HS-27A (cell line): Measurements from ENCODE around the gene TMIGD3.
"Not testable (repeated sequence)": the region's sequence is repeated elsewhere in the genome, so short reads cannot be mapped to it uniquely, and the experiment has no call there.

ENCODE experiments used
- DNase-seq: peaks from one replicate; pipeline ENCODE4 v3.0.0-alpha.2; 2012; ENCODE audit warnings: low read depth, missing footprints

The TMIGD3 gene

DNA sequence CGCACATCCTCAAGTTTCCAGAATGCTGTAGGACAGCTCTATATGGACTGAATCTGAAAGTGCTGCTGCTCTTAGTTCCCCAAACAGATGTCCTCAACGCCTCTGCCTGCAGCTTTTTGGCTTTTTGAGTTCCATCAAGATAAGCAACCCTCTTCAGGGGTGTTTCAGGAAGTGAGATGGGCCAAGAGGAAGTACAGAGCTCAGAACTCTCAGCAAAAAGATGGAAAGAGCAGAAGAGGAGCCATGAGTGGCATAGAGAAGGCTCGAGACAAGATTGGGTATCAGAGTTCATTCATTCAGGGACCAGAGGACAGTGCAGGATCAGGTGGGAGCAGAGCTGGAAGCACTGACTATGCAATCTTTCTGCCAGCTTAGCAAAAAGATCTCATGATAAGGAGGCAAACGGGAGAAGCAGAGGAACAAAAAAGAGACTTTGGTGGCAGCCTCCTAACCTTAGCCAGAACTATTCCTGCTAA is at the start of gene TMIGD3, which contains the start of gene ADORA3:
TMIGD3 (minus strand) TSS at position 49 of the 476 bp plus-strand sequence. CDS start 279 bp downstream, outside the sequence.
ADORA3 (minus strand) TSS at position 49 of the 476 bp plus-strand sequence. CDS start 279 bp downstream, outside the sequence.
- no peak for DNase-seq

DNA sequence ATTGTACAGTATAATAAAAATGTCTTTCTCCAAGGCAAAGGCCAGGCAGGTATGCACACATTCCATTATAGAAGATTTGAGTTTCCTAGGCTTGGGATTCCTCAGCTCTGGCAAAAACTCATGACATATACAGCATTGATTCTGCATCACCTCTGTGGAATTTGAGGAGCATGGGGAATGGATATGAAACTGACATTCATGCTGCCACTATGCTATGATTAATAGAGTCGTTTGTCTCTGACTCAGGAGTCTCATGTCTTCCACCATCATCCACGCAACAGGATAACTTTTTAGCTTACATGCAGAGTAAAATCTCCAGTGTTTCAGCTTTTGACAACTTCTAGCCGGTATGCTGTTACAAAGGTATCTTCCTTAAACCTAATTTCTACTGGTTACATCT is 49.8 kb upstream of the TMIGD3 start:
- DNase-seq = peak; percentile 77

DNA sequence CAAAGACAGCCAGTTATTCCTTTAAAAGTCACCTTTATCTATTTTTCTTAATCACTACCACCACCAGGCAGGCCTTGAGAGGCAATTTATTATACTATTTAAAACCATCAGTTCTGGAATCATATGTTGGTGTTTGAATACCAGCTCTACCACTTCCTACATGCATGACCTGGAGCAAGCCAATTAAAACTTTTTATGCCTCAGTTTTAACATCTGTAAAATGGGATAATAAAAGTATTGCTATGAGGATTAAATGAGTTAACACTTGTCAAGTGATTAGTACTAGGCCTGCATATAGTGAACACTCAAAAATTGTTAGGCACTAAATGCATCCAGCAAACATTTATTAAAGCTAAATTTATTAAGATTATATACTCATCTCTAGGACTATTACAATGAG is 49.2 kb upstream of the TMIGD3 start:
- DNase-seq = no peak

DNA sequence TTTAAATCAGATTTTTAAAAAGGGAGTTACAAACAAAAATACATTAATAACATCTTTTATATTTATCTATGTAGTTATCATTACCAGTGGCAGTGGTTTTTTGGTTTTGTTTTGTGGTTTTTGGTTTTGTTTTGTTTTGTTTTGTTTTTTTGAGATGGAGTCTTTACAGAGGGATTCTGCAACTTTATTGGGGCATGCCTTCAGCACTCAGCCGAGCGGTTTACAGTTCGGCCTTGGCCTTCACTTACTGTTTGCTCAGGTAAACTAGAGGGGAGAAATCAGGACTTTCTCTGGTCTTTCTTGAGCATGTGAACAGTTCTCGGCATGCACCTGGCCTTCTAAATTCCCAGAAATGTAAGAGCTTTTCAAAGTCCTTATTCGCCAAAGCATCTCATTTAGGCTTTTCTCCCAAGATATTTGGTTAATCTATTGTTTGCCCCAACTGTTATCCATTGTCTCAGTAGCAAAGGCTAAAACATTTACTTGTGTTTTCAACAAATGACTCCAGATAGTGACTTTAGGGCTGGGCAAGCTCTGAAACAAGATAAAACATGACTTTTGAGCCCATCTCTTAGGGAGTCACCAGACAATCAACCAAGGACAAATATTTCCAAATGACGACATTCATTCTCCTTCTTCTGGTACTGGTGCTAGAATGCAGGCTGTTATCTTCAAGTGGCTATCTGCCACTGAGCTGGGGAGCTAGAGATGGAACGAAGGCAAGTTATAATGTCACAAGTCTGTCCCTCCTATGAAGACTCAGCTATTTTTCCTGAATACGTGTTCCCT is 48.4 kb upstream of the TMIGD3 start:
- DNase-seq = no peak

DNA sequence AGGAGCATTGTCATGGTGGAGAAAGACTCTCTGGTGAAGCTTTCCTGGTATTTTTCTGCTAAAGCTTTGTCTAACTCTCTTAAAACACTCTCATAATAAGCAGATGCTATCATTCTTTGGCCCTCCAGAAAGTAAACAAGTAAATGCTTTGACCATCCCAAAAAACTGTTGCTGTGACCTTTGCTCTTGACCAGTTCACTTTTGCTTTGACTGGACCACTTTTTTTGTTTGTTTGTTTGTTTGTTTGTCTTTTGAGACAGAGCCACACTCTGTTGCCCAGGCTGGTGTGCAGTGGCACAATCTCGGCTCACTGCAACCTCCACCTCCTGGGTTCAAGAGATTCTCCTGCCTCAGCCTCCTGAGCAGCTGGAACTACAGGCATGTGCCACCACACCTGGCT is 44.4 kb upstream of the TMIGD3 start:
- not testable (repeated sequence) for DNase-seq

DNA sequence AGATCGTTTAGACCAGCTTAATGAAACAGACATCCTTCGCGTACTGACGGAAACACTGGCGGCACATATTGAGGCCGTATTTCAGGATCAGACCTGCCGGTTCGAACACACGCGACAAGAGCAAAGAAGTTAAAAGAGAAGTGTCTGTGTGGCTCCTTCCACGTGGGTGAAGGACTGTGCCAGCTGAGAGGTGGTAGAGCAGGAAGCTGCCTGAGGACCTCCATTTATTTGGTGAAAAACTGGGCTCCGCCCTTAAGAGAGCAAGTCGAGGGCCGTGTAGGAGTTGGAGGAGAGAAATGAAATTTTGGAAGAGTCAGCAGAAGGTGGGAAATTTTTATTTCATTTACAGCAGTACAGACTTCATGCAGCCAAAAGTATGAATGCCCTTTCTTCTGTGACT is 38.8 kb upstream of the TMIGD3 start:
- no peak for DNase-seq

DNA sequence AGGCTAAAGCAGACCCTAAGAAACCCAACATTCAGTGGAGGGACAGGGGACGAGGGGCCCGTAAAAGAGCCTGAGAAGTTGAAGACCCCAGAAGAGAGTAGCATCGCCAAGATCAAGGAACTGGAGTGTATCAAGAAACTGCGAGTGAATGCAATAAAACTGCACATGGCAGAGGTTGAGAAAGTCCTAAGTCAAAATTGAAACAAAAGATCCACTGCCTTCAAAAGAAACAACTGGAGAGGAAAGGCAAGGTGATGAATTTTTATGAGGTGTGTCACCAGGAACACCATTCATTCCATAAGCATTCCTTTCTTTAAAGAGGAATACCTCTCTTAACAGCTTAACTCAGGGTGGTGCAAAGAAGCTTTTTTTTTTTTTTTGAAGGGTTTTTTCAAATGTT is 38.3 kb upstream of the TMIGD3 start:
- no peak for DNase-seq

DNA sequence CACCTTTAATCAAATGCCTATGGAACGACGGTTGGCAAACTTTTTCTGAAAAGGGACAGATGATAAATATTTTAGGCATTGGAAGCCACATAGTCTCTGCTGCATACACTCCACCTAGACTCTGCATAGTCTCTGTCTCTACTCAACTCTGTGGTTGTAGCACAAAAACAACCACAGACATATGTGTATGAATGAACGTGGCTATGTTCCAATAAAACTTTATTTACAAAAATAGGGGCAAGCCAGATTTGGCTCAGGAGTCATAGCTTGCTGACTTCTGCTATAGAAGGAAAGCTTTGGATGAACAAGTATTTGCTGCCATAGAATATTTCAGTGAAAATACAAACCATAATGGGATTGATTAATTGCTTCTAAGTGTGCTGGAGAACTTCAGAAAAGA is 37.5 kb upstream of the TMIGD3 start:
- no peak for DNase-seq

DNA sequence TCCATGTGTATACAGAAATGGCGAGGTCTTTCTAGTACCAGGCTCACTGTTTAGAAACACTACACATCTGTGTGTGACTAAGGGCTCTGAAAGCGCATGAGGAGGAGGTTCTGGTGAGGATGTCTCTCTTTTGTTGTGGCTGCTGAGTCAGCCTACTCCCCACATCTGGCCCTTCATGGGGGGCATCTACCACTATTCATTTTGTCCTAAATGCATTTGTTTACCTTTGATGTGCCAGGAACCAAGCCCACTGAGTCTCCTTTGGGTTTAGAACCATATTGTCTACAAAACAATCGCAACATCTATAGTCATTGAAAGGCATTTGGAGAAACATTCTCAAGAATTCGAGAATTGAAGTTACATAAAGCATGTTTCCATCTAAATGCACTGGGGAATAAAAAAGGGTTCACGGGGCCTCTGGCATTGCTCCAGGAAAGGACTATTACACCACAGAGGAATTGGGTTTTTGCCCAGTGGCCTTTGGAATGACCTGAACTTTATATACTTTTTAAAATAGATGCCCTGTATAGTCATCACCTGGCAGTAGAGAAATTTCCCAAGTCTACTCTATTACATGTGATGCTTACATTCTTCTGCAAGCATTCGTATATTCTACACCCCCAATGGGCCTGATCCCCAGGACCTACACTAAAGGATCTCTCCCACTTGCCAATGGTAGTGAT is 35.1 kb upstream of the TMIGD3 start:
- DNase-seq = peak; percentile 69

DNA sequence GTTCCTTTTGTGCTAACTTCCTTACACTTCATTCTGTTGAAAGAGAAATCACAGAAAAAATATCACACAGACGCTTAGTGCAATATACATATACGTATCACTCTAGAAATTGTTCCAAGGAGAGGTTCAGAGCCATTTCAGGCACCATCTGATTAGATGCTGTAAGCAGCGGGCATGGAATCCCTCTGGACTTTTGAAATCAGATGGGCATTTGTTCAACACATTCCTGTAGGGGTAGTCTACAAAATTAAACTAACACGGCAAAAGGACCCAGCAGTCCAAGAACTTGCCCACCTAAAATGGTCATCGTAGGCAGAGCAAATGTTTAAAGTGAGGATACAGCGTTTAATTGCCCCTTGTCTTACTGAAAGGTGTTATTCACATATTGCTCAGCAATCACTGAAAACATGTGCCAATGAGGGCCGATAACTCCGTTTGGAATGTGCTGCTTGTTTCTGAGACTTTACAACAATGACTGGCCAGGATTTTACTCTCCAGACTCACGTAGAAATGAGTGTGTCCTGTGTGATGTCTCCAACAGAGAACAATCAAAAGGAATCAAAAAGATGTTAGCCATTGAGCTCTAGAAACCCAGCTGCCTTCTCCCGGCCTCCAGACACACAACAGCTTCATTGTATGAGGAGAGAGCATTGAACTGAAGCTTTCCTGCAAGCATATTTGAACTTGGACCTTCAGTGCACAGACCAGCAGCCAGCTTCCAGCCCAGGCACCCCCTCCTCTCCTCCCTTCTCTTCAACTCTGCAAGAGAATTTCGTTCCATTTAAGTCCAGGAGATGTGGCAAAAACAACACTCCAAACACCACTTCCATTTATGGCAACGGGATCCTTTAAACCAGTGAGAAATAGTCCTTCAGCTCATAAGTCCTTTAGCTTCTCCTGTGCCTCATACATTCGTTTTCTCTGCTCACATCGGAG is 32.1 kb upstream of the TMIGD3 start:
- DNase-seq = no peak

DNA sequence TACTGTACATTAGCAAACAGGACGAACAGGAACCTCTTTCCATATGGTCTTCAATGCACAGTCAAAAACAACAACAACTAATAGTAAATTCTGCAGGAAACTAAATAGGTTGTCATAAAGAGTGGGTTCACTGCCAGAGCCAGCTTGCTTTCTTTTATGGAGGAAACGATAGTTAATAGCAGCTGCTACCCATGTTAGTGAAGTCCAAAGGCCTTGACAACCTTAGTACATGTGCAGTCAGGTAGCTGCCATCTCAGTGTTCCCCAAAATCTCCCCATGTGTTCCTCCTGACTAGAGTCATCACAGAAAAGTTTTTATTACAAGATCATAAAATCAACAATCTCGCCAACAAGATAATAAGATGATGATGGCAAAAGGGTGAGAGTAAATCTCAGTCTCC is 16.6 kb upstream of the TMIGD3 start:
- no peak for DNase-seq

DNA sequence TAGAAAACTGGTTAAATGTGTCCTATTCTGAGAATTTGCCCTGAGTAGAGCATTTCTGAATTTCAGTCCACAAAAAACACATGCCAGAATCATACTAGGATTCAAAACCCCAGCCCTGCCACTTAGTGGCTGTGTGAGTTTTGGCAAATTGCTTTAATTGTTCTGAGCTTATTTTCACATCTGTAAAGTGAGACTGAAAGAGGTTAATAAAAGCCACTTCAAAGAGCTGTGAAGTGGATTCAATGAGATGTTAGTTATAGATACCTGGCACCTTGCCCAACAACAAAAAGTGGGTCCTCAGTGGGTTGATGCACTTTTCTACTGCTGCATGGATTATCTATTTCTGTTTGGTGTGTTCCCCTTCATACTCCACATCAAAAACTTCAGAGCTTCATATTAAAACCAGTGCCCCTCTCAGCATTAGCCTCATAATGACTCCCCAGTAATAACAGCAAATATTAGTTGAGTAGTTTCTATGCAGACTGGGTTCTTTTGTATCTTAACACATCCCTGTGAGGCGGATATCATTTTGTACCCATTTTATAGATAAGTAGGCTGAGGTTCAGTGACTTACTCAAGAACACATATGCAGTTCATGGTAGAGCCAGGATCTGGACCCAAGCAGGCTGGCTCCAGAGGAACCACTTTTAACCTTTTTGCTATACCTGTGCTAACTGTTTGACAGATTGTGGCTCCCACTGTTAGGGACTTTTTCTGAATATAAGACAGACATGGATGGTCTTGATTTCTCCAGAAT is 14.2 kb upstream of the TMIGD3 start:
- no peak for DNase-seq

DNA sequence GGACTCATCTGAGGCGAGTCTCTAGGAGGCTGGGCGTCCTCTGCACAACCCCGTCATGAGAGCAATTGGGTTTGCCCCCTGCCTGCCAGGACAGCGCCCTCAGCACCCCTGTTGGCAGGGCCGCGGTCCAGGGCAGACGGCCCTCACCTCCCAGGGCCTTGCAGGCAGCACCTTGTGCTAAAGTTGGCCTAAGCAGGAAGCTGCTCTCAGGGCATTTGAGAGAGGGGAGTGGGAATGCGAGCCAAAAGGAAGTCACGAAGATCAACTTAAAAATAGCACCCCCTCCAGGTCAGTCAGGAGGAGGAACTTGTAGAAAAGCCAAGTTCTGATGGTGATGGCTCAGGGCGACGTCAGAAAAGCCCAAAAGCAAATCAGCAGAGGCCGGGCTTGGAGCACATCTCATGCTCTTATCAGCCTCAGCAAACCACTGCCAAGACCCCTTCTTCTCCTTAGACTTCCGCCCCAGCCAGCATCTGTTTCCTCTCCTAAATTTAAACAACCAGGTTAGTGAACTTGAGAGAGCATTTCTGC is 12.6 kb upstream of the TMIGD3 start:
- no peak for DNase-seq

DNA sequence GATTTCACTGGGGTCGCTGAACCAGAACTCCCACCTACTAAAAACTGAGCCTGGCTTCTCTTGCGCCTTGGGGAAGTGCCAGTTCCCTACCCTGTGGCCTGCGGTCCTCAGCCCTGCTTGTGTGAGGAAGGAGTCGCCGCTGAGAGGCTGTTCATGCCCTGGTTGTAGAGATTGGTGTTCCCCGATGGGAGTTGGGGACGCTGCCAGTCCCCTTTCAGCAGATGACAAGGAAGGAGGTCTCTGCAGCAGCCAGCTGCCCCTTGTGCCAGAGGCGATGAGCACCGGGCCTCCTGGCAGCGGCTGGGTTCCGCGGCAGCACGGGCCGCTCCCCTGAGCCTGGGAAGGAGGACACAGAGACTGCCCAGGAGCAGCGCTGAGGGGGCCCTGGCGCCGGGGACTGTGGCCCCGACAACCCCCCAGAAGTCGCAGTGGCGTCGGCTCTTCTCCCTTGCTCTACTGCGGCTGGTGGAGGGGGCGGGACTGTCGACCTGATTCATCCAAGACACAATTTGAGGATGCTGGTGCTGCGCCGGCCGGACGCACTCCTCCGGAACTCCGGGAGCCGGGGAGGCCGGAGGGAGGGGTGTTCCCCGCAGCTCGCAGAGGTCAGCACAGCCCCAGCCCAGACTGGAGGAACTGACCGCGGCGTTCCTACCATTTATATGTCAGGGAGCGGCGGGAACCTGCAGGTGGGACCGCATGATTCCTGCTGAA is 12.0 kb upstream of the TMIGD3 start:
- DNase-seq = no peak

DNA sequence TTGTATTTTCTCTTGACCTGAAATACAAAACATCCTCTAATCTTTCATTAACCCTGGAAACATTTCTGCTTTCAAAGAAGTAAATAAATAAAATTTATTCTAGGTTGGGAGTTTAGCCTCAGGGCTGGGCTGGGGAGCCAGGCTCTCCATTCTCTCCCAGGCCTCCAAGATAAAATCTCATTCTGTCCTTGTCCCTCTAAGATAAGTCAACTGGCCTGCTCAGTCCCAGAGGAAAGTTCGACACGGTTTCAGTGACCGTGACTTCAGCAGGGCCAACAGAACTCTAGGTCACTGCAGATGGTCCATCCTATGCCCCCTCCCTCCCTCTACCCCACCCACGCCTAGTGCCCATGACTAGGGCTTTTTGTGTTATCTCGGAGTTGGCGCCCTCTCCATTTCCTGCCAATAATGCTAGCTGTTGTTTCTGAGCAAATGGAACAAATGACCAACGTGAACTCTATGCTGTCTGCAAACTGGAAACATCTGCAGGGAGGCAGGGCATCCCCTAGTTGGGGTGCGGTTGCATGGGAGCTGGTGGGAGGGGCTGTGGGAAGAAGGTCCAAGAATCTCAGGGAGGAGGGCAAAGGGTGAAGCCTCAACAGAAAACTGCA is 10.1 kb upstream of the TMIGD3 start:
- no peak for DNase-seq

DNA sequence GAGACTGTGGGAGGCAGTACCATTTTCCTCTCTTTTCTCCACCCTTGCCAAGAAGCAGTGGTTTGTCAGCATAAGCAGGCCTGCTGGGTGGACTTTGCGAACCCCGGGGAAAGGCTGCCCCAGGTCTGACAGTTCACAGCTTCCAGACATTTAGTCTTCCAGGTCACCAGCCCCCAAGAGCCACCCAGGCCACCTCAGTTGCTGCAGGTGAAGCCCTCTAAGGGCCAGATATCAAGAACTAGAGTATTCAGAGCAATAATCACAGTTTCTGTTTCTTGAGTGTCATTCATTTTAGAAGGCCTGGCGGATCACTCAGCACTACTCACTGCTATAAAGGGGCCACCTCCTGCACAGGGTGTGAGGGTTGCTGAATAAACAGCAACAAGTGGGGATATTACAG is 9.5 kb upstream of the TMIGD3 start:
- no peak for DNase-seq

DNA sequence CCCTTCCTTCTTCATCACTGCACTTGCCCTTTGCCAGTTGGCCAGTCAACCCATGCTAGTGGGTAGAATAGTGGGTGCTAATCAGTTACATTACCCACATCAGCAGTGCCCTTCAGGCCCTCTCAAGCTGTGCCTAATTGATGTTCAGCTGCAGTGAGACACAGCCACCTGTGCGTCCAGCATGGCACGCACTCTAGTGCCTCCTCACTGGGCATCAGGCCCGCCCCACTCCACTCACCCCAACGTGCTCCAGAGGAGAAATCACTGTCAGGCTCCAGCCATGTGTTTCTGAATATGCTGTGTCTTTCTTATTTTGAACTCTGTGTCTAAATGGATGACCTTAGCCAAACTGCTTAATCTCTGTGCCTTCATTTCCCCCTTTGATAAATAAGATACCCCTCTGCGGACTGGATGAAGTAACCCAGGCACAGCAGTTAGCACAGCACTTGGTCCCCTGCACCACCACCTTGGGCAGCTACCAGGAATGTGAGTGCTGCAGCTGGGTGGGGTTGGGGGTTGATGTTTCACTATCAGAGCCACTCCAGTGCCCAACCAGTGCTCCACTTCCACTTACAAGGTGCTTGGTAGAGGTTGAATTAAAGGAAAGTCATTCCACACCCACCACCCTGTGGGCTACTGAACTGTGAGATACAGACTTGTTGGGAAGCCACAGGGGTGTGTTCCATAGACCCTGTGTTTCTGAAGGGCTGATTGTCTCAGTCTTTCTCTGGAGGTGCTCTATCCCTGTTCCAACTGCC is 8.9 kb upstream of the TMIGD3 start:
- no peak for DNase-seq

DNA sequence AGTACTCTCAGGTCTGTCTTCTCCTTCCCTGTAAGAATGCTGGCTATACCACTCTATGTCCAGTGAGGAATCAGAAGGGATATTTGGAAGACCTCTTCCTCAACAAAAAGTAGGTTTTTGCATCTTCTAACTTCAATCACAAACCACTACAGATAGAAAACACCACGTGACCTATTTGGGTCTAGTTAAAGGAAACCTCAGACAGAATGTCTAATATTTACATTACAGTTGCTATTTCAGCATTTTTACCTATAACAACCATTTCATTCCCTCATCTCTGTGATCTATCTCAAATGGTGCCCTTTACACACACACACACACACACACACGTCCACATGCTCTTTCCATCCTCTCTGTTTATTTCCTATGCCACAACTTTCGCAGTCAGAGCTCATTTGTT is 7.9 kb upstream of the TMIGD3 start:
- DNase-seq = no peak

DNA sequence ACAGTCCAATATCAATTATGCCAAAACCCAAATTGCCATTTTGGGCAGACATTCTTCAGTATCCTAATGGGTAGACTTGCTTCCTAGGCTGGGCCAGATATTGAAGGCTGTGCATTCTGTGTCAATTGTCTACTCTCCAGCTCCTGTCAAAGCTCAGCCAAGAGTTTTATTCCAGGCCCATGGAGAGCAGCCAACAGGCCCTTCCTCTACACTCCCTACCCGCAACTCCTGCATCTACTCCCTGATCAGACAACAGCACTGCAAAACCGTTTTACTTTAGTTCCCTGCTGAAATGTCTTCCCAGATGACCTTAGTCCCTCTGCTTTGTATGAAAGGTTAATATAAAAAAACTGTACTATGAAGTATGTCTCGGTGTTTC is 6.6 kb upstream of the TMIGD3 start:
- no peak for DNase-seq
